Mesothelial cell of epicardium (in vitro differentiated cells): ENCODE data around the gene ELMOD1. TPM values are rescaled to one million over a fixed set of nuclear protein-coding genes. Genes with fewer than 3 reads are reported as not detected.

Source experiments
- DNase-seq, 2 experiments: peaks; one replicate each; pipeline ENCODE4 v3.0.0; 2021; ENCODE audit warnings: low spot score in 2 of 2; ENCODE audit not compliant: unreplicated experiment in 2 of 2
- H3K27ac Mint-ChIP-seq: 2 replicates; pipeline ENCODE4 v1.8.0; 2021; ENCODE audit warnings: mixed read lengths
- H3K27me3 Mint-ChIP-seq: 2 replicates; pipeline ENCODE4 v1.8.0; 2021; ENCODE audit warnings: low read depth, mixed read lengths
- H3K36me3 Mint-ChIP-seq: 2 replicates; pipeline ENCODE4 v1.8.0; 2021; ENCODE audit warnings: mixed read lengths
- H3K4me1 Mint-ChIP-seq: 2 replicates; pipeline ENCODE4 v1.8.0; 2021; ENCODE audit warnings: mixed read lengths
- H3K4me3 Mint-ChIP-seq: 2 replicates; pipeline ENCODE4 v1.8.0; 2021; ENCODE audit warnings: mild to moderate bottlenecking, moderate library complexity, mixed read lengths
- H3K9me3 Mint-ChIP-seq: 2 replicates; pipeline ENCODE4 v1.8.0; 2021; ENCODE audit warnings: mixed read lengths
- CTCF ChIP-seq: fragments of 200-600 bp; sonication (generic); IDR thresholded peaks from one replicate; pipeline ENCODE4 v1.5.0; 2021; ENCODE audit warnings: antibody characterized with exemption; ENCODE audit not compliant: unreplicated experiment
- total RNA-seq: library from RNA; stranded (reverse); gene quantifications from 3 replicates; pipeline ENCODE4 v1.2.1, GENCODE V29; 2021

Gene ELMOD1
- total RNA-seq, 1 donor from 2014 or later, result 0.69 TPM

- H3K36me3 Mint-ChIP-seq, result no peaks in the 10 kb centered on the region
- H3K27ac Mint-ChIP-seq, result no peak overlapping the region
- H3K4me1 Mint-ChIP-seq, result peaks cover 5% of the 10 kb centered on the region
- TF ChIP-seq CTCF, result no peak
- H3K4me3 Mint-ChIP-seq, result no peak overlapping the region
- H3K9me3 Mint-ChIP-seq, result no peaks in the 10 kb centered on the region
- DNase-seq, result no peak
- H3K27me3 Mint-ChIP-seq, result peaks cover 35% of the 10 kb centered on the region
These were observed 62.1 kb downstream of the ELMOD1 start for GRCh38 chr11:107653076-107653475.

GRCh38 chr11:107655602-107656001 lies 64.7 kb downstream of the ELMOD1 start:
- no peak overlapping the region for H3K4me3 Mint-ChIP-seq
- no peaks in the 10 kb centered on the region for H3K9me3 Mint-ChIP-seq
- no peak for DNase-seq
- peaks cover 27% of the 10 kb centered on the region for H3K27me3 Mint-ChIP-seq
- H3K4me1 Mint-ChIP-seq, result no peaks in the 10 kb centered on the region
- no peak for TF ChIP-seq CTCF
- H3K27ac Mint-ChIP-seq, result no peak overlapping the region
- H3K36me3 Mint-ChIP-seq, result no peaks in the 10 kb centered on the region

- H3K9me3 Mint-ChIP-seq, result no peaks in the 10 kb centered on the region
- peaks cover 4% of the 10 kb centered on the region for H3K4me1 Mint-ChIP-seq
- H3K27ac Mint-ChIP-seq, result no peak overlapping the region
- peaks cover 12% of the 10 kb centered on the region for H3K27me3 Mint-ChIP-seq
- no peak overlapping the region for H3K4me3 Mint-ChIP-seq
- no peak for TF ChIP-seq CTCF
- no peaks in the 10 kb centered on the region for H3K36me3 Mint-ChIP-seq
- DNase-seq, result no peak
These were observed 68.4 kb downstream of the ELMOD1 start for GRCh38 chr11:107659310-107659709.

- no peaks in the 10 kb centered on the region for H3K9me3 Mint-ChIP-seq
- DNase-seq, result no peak
- H3K4me3 Mint-ChIP-seq, result no peak overlapping the region
These were observed 69.1 kb downstream of the ELMOD1 start for GRCh38 chr11:107660066-107660465.

GRCh38 chr11:107661656-107662055 lies 70.7 kb downstream of the ELMOD1 start:
- Mint-ChIP-seq H3K4me3 (no peak overlapping the region), H3K27ac (peak overlapping the region; percentile 27), H3K36me3 (no peaks in the 10 kb centered on the region), H3K9me3 (no peaks in the 10 kb centered on the region), H3K27me3 (peaks cover 15% of the 10 kb centered on the region), H3K4me1 (peaks cover 4% of the 10 kb centered on the region)
- DNase-seq, result no peak
- TF ChIP-seq CTCF, result no peak

More at GRCh38 chr11:107660066-107660465, 69.1 kb downstream of the ELMOD1 start:
- H3K27ac Mint-ChIP-seq, result no peak overlapping the region
- H3K4me1 Mint-ChIP-seq, result peaks cover 4% of the 10 kb centered on the region
- no peaks in the 10 kb centered on the region for H3K36me3 Mint-ChIP-seq
- no peak for TF ChIP-seq CTCF
- H3K27me3 Mint-ChIP-seq, result peaks cover 15% of the 10 kb centered on the region

GRCh38 chr11:107665018-107665417 lies 74.1 kb downstream of the ELMOD1 start:
- no peak overlapping the region for H3K27ac Mint-ChIP-seq
- peaks cover 10% of the 10 kb centered on the region for H3K27me3 Mint-ChIP-seq
- no peak overlapping the region for H3K4me3 Mint-ChIP-seq

More at GRCh38 chr11:107665018-107665417, 74.1 kb downstream of the ELMOD1 start:
- TF ChIP-seq CTCF, result no peak
- Mint-ChIP-seq H3K36me3 (no peaks in the 10 kb centered on the region), H3K9me3 (no peaks in the 10 kb centered on the region), H3K4me1 (peaks cover 4% of the 10 kb centered on the region)
- no peak for DNase-seq
